MM.1S (cell line): ENCODE measurements around the gene LIG3.

Experiments
- CTCF ChIP-seq: fragments of 300-600 bp; sonication (generic); IDR thresholded peaks from 2 replicates; pipeline ENCODE4 v1.5.1; 2016; ENCODE audit warnings: antibody characterized with exemption, low read length, mixed read lengths
- EZH2 ChIP-seq: fragments of 300-600 bp; sonication (generic); optimal IDR thresholded peaks from 2 replicates; pipeline ENCODE3; 2017; ENCODE audit warnings: low read depth, mild to moderate bottlenecking, antibody characterized with exemption, low read length, mixed read lengths

- no peak for TF ChIP-seq CTCF
- no peak for TF ChIP-seq EZH2
These were observed 72.5 kb downstream of the LIG3 start for GRCh38 chr17:35052780-35053179.
